Heart left ventricle (tissue), 16 donors: ENCODE data around the gene ANO2. TPM values are rescaled to one million over a fixed set of nuclear protein-coding genes. Genes with fewer than 3 reads are reported as not detected.
"Not testable (repeated sequence)": the region's sequence is repeated elsewhere in the genome, so short reads cannot be mapped to it uniquely, and the experiment has no call there.

Source experiments
- ATAC-seq, 4 donors: fragments of 200-7000 bp; cut with Tn5 transposase; one replicate each; pipeline ENCODE4 v1.9.1; 2020 to 2022; ENCODE audit warnings: moderate library complexity in 4 of 4, mild to moderate bottlenecking in 3 of 4, moderate number of reproducible peaks in 1 of 4
- DNase-seq, 5 donors: peaks; one replicate each; pipeline ENCODE4 v3.0.0-alpha.2; 2020
- H3K27ac ChIP-seq, 12 donors: fragments of 200-600 bp; sonication (generic) in 4 of 12; one replicate each; pipeline versions ENCODE4 v1.5.0 to v1.8.0; 2016 to 2022; ENCODE audit warnings: mild to moderate bottlenecking in 2 of 12
- H3K27me3 ChIP-seq, 9 donors: fragments of 200-600 bp; sonication (generic) in 2 of 9; one replicate each; pipeline versions ENCODE4 v1.5.1 to v1.8.0; 2016 to 2022; ENCODE audit warnings: mild to moderate bottlenecking in 3 of 9
- H3K36me3 ChIP-seq, 9 donors: fragments of 200-600 bp; sonication (generic) in 2 of 9; one replicate each; pipeline versions ENCODE4 v1.5.0 to v1.8.0; 2018 to 2022; ENCODE audit warnings: mild to moderate bottlenecking in 2 of 9
- H3K4me1 ChIP-seq, 12 donors: fragments of 200-600 bp; sonication (generic) in 4 of 12; one replicate each; pipeline versions ENCODE4 v1.5.0 to v1.8.0; 2016 to 2022; ENCODE audit warnings: mild to moderate bottlenecking in 3 of 12
- H3K4me3 ChIP-seq, 12 donors: fragments of 200-600 bp; sonication (generic) in 4 of 12; one replicate each; pipeline versions ENCODE4 v1.5.0 to v1.8.0; 2017 to 2022; ENCODE audit warnings: mild to moderate bottlenecking in 9 of 12, moderate library complexity in 4 of 12
- H3K9me3 ChIP-seq, 12 donors: fragments of 200-600 bp; sonication (generic) in 4 of 12; one replicate each; pipeline versions ENCODE4 v1.5.0 to v1.8.0; 2016 to 2022; ENCODE audit warnings: mild to moderate bottlenecking in 1 of 12
- POLR2A ChIP-seq, 2 donors: fragments of 450-650 bp; IDR thresholded peaks; one replicate each; pipeline ENCODE4 v1.6.1; 2017; ENCODE audit warnings: antibody characterized with exemption in 2 of 2, mild to moderate bottlenecking in 2 of 2, moderate library complexity in 2 of 2
- WGBS, 4 donors: extraction: QIAGEN DNeasy Blood & Tissue Kit in 2 of 4; methylation state at CpG; one replicate each; pipeline versions ENCODE4 v1.1.5 to v1.1.7; 2013 to 2018; 5-methylcytosine and 5-hydroxymethylcytosine counted together
- intact Hi-C, 10 donors: fragments of 100-400 bp; cut with DNase I; formaldehyde crosslinking; loops; one replicate each; pipeline versions ENCODE4 v1.11.1 to v1.14.2; 2022
- polyA plus RNA-seq, 2 donors: library from polyadenylated mRNA; stranded (reverse); fragments of 200-250 nt; gene quantifications; one replicate each; pipeline ENCODE4 v1.2.3, GENCODE V29; 2013
- total RNA-seq, 9 donors: library from RNA; depleted of rRNA in 2 of 9; stranded (reverse); fragments of >200 nt in 2 of 9; fragmentation: NEBNext Ultra II Directional in 3 of 9; extraction: Animal tissue kit (Norgen Biotek cat#: 25700) in 3 of 9; gene quantifications; one replicate each; pipeline versions ENCODE4 v1.1.0 to v1.2.4, GENCODE V29; 2016 to 2023
- TF ChIP-seq, protein P1 (sequence below), 12 donors: fragments of 200-600 bp; sonication (generic) in 4 of 12; IDR thresholded peaks; one replicate each; pipeline versions ENCODE4 v1.5.0 to v1.8.0; 2018 to 2022; ENCODE audit warnings: antibody characterized with exemption in 12 of 12, mild to moderate bottlenecking in 5 of 12
- donor health status: ischemic (EF 13 %, LVEDD 7.1; RV severe dilation, severe dysfunction).
- donor health status: healthy with polysubstance abuse.
- donor health status: DM: no; HTN: yes; CAD: no.
- donor health status: DM: no; HTN: no; CAD: no.
- donor health status: ischemic (EF 25% LVEDD 6.9; RV normal size, moderate dysfunction).
- donor health status: ischemic (EF 25% LVEDD 5.7; RV mildly dilated, moderate dysfunction).
- donor health status: healthy.
- donor health status: DM: yes; HTN: yes; CAD: no.
- donor health status: ischemic (EF 35%, LVEDD 5.7; RV mildly dilated, moderate dysfunction).
- donor health status: nonischemic (EF 11% LVEDD 7.7; RV severe dilation, severe dysfunction).
- donor health status: DM: yes; HTN: yes; CAD: no.
- donor health status: PGD.
- donor health status: ischemic (EF 29% LVEDD 5.4; RV normal size, mild dysfunction).
- donor health status: nonischemic (EF 23%, LVEDD 6.1; RV moderate dilation, normal function).

The ANO2 gene
- total and polyA plus RNA-seq, 11 donors: 3.4 to 19.4 (median 9.4) TPM

GRCh38 chr12:5665615-5666014 lies 279.4 kb downstream of the ANO2 start:
- no peak for DNase-seq
- no peaks in the 10 kb centered on the region for H3K27me3 ChIP-seq
- no peak for ATAC-seq
- peaks cover 0 to 5% (median 0%) of the 10 kb centered on the region in 12 donors for H3K4me1 ChIP-seq
- 79 to 94% (median 81%) methylated on average over 4 of the region's 4 CpGs for whole genome bisulfite sequencing, 4 donors
- no peak for TF ChIP-seq POLR2A (IDR thresholded peaks at IDR 0.05)
- TF ChIP-seq, protein P1, sequence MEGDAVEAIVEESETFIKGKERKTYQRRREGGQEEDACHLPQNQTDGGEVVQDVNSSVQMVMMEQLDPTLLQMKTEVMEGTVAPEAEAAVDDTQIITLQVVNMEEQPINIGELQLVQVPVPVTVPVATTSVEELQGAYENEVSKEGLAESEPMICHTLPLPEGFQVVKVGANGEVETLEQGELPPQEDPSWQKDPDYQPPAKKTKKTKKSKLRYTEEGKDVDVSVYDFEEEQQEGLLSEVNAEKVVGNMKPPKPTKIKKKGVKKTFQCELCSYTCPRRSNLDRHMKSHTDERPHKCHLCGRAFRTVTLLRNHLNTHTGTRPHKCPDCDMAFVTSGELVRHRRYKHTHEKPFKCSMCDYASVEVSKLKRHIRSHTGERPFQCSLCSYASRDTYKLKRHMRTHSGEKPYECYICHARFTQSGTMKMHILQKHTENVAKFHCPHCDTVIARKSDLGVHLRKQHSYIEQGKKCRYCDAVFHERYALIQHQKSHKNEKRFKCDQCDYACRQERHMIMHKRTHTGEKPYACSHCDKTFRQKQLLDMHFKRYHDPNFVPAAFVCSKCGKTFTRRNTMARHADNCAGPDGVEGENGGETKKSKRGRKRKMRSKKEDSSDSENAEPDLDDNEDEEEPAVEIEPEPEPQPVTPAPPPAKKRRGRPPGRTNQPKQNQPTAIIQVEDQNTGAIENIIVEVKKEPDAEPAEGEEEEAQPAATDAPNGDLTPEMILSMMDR (IDR thresholded peaks at IDR 0.05): no peak
- no peaks in the 10 kb centered on the region for H3K36me3 ChIP-seq
- no peak overlapping the region for H3K4me3 ChIP-seq
- no peak overlapping the region for H3K27ac ChIP-seq
- no peaks in the 10 kb centered on the region for H3K9me3 ChIP-seq
- intact Hi-C loops: no loop called here

GRCh38 chr12:5661811-5662210 lies 283.2 kb downstream of the ANO2 start:
- Histone ChIP-seq H3K4me1 (peaks cover 0 to 5% (median 0%) of the 10 kb centered on the region in 12 donors), H3K27me3 (peaks cover 0 to 1% (median 0%) of the 10 kb centered on the region in 9 donors), H3K9me3 (no peaks in the 10 kb centered on the region), H3K27ac (no peak overlapping the region), H3K36me3 (no peaks in the 10 kb centered on the region), H3K4me3 (no peak overlapping the region)
- 81 to 89% (median 87%) methylated on average over 7 to 8 of the region's 8 CpGs for WGBS, 4 donors
- TF ChIP-seq, protein P1 (IDR thresholded peaks at IDR 0.05): no peak
- TF ChIP-seq POLR2A (IDR thresholded peaks at IDR 0.05): no peak
- peak in 1 of 5 donors; percentile 45 for DNase-seq
- ATAC-seq: peak in 1 of 4 donors; percentile 39
- intact Hi-C loops: no loop called here

- Histone ChIP-seq H3K4me3 (no peak overlapping the region), H3K9me3 (no peaks in the 10 kb centered on the region), H3K4me1 (peaks cover 0 to 5% (median 0%) of the 10 kb centered on the region in 12 donors), H3K36me3 (no peaks in the 10 kb centered on the region), H3K27ac (no peak overlapping the region), H3K27me3 (peaks cover 0 to 7% (median 0%) of the 10 kb centered on the region in 9 donors)
- WGBS, 4 donors: 65 to 78% (median 75%) methylated on average over 6 of the region's 6 CpGs
- TF ChIP-seq, protein P1 (IDR thresholded peaks at IDR 0.05): no peak
- no peak for TF ChIP-seq POLR2A (IDR thresholded peaks at IDR 0.05)
- intact Hi-C loops: no loop called here
- DNase-seq (no peak), ATAC-seq (no peak)
Measured at GRCh38 chr12:5660238-5660637, 284.8 kb downstream of the ANO2 start.

- not testable (repeated sequence) for H3K27me3 ChIP-seq, H3K9me3 ChIP-seq, H3K36me3 ChIP-seq, DNase-seq, H3K4me1 ChIP-seq, H3K27ac ChIP-seq, ATAC-seq, H3K4me3 ChIP-seq
- WGBS, 4 donors: 92 to 96% (median 94%) methylated on average over 3 of the region's 3 CpGs
- intact Hi-C loops: loop anchor here in 1 of 10 donors (10.0 kb wide), 1 partner anchor 234 kb away; no protein-coding TSS in a partner anchor
Measured at GRCh38 chr12:5658339-5658941, 286.6 kb downstream of the ANO2 start.
